Measurements from ENCODE around the gene KL. TPM values are rescaled to one million over a fixed set of nuclear protein-coding genes. Genes with fewer than 3 reads are reported as not detected.

Gene KL
- total RNA-seq, 2 donors from 2014 or later = 1.1 to 1.9 TPM

DNA sequence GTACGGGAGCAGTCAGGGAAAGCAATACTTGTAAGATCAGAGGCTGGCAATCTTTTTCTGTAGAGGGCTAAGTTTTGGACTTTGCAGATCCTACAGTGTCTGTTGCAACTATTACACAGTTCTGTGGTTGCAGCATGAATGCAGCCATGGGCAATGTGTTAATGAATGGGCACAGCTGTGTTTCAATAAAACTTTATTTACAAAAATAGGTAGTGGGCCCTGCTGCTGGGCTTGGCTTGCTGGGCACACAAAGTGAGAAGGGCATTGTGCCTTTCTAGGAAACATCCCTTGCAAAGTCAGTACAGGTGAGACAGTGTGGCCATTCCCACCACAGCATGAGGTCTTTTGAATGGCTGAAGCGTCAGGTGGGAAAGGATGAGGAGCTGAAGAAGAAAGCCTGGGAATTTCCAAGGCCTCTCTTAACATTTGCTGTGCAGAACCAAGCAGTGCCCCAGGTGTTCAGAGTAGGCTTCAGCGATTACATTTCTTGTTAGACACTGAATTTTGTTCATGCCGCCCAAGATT is 9.1 kb downstream of the KL start:
- Histone ChIP-seq H3K36me3 (no peaks in the 10 kb centered on the region), H3K9me3 (no peaks in the 10 kb centered on the region), H3K27me3 (replicated peaks; ENCODE audit: insufficient read depth) (no peaks in the 10 kb centered on the region), H3K4me1 (ENCODE audit: control insufficient read depth in 1 of 2, low read depth in 2 of 2) (no peaks in the 10 kb centered on the region), H3K4me3 (no peak overlapping the region), H3K27ac (no peak overlapping the region)
- ATAC-seq (ENCODE audit: insufficient number of reproducible peaks, low FRiP score, low read depth) (no peak), DNase-seq (ENCODE audit: low spot score) (no peak)
- no peak for TF ChIP-seq CTCF (IDR thresholded peaks at IDR 0.05)

DNA sequence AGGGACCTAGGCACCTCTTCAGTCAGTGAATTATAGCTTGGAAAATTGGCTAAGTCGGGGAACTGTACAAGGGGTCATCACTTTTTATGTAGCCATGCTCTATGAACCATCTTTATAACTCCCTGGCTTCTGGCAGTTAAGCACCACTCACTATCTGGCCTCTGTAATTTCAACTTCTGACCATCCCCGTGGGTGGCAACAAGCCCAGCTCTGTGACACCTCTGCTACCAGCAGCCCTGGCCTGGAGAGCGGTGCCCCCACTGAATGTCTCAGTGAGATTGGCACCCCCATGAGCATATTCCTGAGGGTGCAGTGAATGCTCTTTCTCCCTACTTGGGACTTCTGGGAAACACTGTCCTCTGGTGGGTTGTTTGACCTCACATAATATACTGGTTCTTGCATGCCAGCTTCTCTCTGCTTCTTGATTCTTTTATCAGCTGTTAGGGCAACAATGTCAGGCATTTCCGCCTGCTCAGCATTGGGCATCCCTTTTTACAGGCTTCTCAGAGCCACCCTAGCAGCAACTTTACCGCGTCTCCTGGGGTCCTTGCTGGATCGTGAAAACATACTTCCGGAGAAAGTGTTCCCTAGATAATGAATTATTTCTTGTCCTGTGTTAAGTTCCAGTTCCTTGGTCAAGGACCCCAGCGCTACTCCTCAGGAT is 10.4 kb downstream of the KL start:
- no peaks in the 10 kb centered on the region for H3K4me1 ChIP-seq (ENCODE audit: control insufficient read depth in 1 of 2, low read depth in 2 of 2)
- DNase-seq (ENCODE audit: low spot score) = no peak
- H3K36me3 ChIP-seq = no peaks in the 10 kb centered on the region
- H3K27ac ChIP-seq = no peak overlapping the region
- no peak for TF ChIP-seq CTCF (IDR thresholded peaks at IDR 0.05)
- no peaks in the 10 kb centered on the region for H3K27me3 ChIP-seq (replicated peaks; ENCODE audit: insufficient read depth)
- no peaks in the 10 kb centered on the region for H3K9me3 ChIP-seq
- no peak for ATAC-seq (ENCODE audit: insufficient number of reproducible peaks, low FRiP score, low read depth)
- no peak overlapping the region for H3K4me3 ChIP-seq

- Histone ChIP-seq H3K4me3 (no peak overlapping the region), H3K4me1 (ENCODE audit: control insufficient read depth in 1 of 2, low read depth in 2 of 2) (no peaks in the 10 kb centered on the region), H3K27me3 (replicated peaks; ENCODE audit: insufficient read depth) (no peaks in the 10 kb centered on the region), H3K9me3 (no peaks in the 10 kb centered on the region), H3K36me3 (no peaks in the 10 kb centered on the region), H3K27ac (no peak overlapping the region)
- no peak for TF ChIP-seq CTCF (IDR thresholded peaks at IDR 0.05)
- ATAC-seq (ENCODE audit: insufficient number of reproducible peaks, low FRiP score, low read depth) (no peak), DNase-seq (ENCODE audit: low spot score) (no peak)
These were observed 12.4 kb downstream of the KL start for GRCh38 chr13:33028620-33029019.

GRCh38 chr13:33031277-33031676 is 15.1 kb downstream of the KL start:
- Histone ChIP-seq H3K27me3 (replicated peaks; ENCODE audit: insufficient read depth) (no peaks in the 10 kb centered on the region), H3K9me3 (no peaks in the 10 kb centered on the region), H3K4me3 (no peak overlapping the region), H3K4me1 (ENCODE audit: control insufficient read depth in 1 of 2, low read depth in 2 of 2) (no peaks in the 10 kb centered on the region), H3K36me3 (no peaks in the 10 kb centered on the region), H3K27ac (no peak overlapping the region)
- no peak for TF ChIP-seq CTCF (IDR thresholded peaks at IDR 0.05)
- no peak for ATAC-seq (ENCODE audit: insufficient number of reproducible peaks, low FRiP score, low read depth)
- DNase-seq (ENCODE audit: low spot score) = no peak

DNA sequence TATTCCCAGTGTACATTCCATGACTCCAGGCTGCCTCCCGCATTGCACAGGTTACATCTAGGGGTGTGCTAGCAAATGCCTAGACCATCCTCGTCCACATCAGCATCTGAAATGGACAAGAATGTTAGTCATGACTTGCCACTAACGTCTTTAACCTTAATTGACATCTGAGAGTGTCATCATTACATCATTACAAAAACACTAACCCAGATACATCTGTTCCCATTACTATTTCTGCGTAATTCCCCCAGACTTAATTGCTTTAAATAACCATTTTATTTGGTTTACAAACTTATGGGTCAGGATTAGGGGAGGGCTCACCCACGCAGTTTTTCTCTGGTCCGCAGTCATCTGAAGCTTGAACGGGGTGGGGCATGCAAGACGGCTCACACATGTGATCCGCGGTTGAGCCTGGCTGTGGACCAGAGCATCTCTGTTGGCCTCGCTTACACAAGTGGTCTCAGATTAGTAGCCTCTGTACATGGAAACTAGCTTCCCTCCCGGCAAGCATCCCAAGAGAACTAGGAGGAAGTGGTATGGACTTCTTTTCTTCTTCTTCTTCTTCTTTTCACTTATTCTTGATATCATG is 15.9 kb downstream of the KL start:
- ATAC-seq (ENCODE audit: insufficient number of reproducible peaks, low FRiP score, low read depth) = no peak
- H3K27me3 ChIP-seq (replicated peaks; ENCODE audit: insufficient read depth) = no peaks in the 10 kb centered on the region
- no peak for TF ChIP-seq CTCF (IDR thresholded peaks at IDR 0.05)
- no peaks in the 10 kb centered on the region for H3K36me3 ChIP-seq
- no peak overlapping the region for H3K4me3 ChIP-seq
- H3K4me1 ChIP-seq (ENCODE audit: control insufficient read depth in 1 of 2, low read depth in 2 of 2) = no peaks in the 10 kb centered on the region
- H3K9me3 ChIP-seq = no peaks in the 10 kb centered on the region
- H3K27ac ChIP-seq = no peak overlapping the region
- no peak for DNase-seq (ENCODE audit: low spot score)
